ENCODE results near the gene PROX1.

Gene PROX1

DNA sequence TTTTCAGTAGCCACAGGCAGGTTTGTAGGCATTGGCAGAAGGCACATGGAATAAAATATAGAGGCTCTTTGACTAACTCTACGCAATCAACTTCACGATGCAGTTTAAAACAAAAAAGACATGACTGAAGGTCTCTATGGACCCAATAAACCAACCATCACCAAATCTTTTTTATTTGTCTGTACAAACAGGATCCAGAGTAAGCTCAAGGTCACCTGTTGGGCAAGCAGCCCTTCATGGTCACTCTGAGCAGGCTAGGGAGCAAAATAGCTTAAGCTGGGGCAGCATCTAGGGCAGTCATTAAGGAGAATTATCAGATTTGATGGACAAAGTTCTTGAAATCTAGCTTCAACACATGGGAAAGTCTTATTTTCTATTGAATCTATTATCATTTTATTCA lies 26.8 kb upstream of the PROX1 start:
- H3K4me1 ChIP-seq (ENCODE audit: control insufficient read depth in 1 of 2, insufficient read depth in 1 of 2, low read depth in 1 of 2, low read length in 1 of 2): no peaks in the 10 kb centered on the region
- H3K4me3 ChIP-seq (ENCODE audit: low read depth in 1 of 2, low read length in 1 of 2): no peak overlapping the region
- no peak overlapping the region for H3K27ac ChIP-seq
- no peaks in the 10 kb centered on the region for H3K27me3 ChIP-seq
- H3K36me3 ChIP-seq: no peaks in the 10 kb centered on the region
- no peaks in the 10 kb centered on the region for H3K9me3 ChIP-seq
- TF ChIP-seq, protein P1, sequence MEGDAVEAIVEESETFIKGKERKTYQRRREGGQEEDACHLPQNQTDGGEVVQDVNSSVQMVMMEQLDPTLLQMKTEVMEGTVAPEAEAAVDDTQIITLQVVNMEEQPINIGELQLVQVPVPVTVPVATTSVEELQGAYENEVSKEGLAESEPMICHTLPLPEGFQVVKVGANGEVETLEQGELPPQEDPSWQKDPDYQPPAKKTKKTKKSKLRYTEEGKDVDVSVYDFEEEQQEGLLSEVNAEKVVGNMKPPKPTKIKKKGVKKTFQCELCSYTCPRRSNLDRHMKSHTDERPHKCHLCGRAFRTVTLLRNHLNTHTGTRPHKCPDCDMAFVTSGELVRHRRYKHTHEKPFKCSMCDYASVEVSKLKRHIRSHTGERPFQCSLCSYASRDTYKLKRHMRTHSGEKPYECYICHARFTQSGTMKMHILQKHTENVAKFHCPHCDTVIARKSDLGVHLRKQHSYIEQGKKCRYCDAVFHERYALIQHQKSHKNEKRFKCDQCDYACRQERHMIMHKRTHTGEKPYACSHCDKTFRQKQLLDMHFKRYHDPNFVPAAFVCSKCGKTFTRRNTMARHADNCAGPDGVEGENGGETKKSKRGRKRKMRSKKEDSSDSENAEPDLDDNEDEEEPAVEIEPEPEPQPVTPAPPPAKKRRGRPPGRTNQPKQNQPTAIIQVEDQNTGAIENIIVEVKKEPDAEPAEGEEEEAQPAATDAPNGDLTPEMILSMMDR (IDR thresholded peaks at IDR 0.05): no peak

GRCh38 chr1:213962508-213962907 lies 25.3 kb upstream of the PROX1 start:
- Histone ChIP-seq H3K4me1 (ENCODE audit: control insufficient read depth in 1 of 2, insufficient read depth in 1 of 2, low read depth in 1 of 2, low read length in 1 of 2) (no peaks in the 10 kb centered on the region), H3K36me3 (no peaks in the 10 kb centered on the region), H3K27me3 (no peaks in the 10 kb centered on the region), H3K4me3 (ENCODE audit: low read depth in 1 of 2, low read length in 1 of 2) (no peak overlapping the region), H3K9me3 (no peaks in the 10 kb centered on the region), H3K27ac (no peak overlapping the region)
- TF ChIP-seq, protein P1 (IDR thresholded peaks at IDR 0.05): no peak

GRCh38 chr1:213966122-213966521 lies 21.7 kb upstream of the PROX1 start:
- H3K4me1 ChIP-seq (ENCODE audit: control insufficient read depth in 1 of 2, insufficient read depth in 1 of 2, low read depth in 1 of 2, low read length in 1 of 2): no peaks in the 10 kb centered on the region
- no peaks in the 10 kb centered on the region for H3K36me3 ChIP-seq
- no peak overlapping the region for H3K4me3 ChIP-seq (ENCODE audit: low read depth in 1 of 2, low read length in 1 of 2)
- no peaks in the 10 kb centered on the region for H3K9me3 ChIP-seq
- TF ChIP-seq, protein P1 (IDR thresholded peaks at IDR 0.05): no peak
- no peaks in the 10 kb centered on the region for H3K27me3 ChIP-seq
- no peak overlapping the region for H3K27ac ChIP-seq

DNA sequence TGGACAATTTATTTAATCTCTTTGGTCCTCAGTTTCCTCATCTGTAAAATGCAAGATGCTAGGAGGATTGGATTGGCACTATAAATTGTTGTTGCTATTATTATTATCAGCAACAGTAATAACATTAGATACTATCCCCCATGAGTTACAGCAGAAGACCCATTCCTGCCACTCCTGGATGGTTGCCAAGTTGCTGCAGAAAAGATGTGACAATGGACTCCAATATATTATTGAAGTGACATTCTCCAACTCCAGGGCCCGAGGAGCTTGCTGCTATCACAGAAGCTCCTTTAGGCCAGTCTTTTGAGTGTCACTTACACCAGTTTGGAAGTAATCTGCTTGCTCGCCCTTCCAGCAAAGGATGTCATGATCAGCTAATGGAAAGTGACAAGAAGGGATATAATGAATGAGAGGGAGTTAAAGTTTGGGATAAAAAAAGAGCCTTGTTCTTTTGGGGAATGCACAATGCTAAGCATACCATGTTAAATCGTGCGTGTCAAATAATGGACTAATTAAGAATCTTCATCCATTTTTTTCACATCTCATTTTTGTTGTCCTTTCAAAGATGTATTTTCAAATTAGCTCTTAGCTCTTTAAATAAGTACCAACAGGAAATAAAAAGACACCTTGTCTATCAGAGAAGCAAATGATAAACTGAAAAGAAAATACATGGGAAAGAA lies 19.5 kb upstream of the PROX1 start:
- H3K4me3 ChIP-seq (ENCODE audit: low read depth in 1 of 2, low read length in 1 of 2): no peak overlapping the region
- no peak overlapping the region for H3K27ac ChIP-seq
- H3K4me1 ChIP-seq (ENCODE audit: control insufficient read depth in 1 of 2, insufficient read depth in 1 of 2, low read depth in 1 of 2, low read length in 1 of 2): no peaks in the 10 kb centered on the region
- no peaks in the 10 kb centered on the region for H3K9me3 ChIP-seq
- TF ChIP-seq, protein P1 (IDR thresholded peaks at IDR 0.05): no peak
- no peaks in the 10 kb centered on the region for H3K36me3 ChIP-seq
- H3K27me3 ChIP-seq: no peaks in the 10 kb centered on the region

GRCh38 chr1:213969958-213970555 lies 17.7 kb upstream of the PROX1 start:
- Histone ChIP-seq H3K4me3 (ENCODE audit: low read depth in 1 of 2, low read length in 1 of 2) (no peak overlapping the region), H3K27me3 (no peaks in the 10 kb centered on the region), H3K9me3 (no peaks in the 10 kb centered on the region), H3K27ac (no peak overlapping the region), H3K4me1 (ENCODE audit: control insufficient read depth in 1 of 2, insufficient read depth in 1 of 2, low read depth in 1 of 2, low read length in 1 of 2) (no peaks in the 10 kb centered on the region), H3K36me3 (no peaks in the 10 kb centered on the region)
- TF ChIP-seq, protein P1 (IDR thresholded peaks at IDR 0.05): no peak
